HG03521 (cell line): ENCODE results near the gene KRTAP10-3.

Experiments used
- ATAC-seq: cut with Tn5 transposase; IDR thresholded peaks from one replicate; pipeline ENCODE4 v1.9.1; 2021; ENCODE audit warnings: mild to moderate bottlenecking, moderate library complexity; ENCODE audit not compliant: unreplicated experiment

The KRTAP10-3 gene

DNA sequence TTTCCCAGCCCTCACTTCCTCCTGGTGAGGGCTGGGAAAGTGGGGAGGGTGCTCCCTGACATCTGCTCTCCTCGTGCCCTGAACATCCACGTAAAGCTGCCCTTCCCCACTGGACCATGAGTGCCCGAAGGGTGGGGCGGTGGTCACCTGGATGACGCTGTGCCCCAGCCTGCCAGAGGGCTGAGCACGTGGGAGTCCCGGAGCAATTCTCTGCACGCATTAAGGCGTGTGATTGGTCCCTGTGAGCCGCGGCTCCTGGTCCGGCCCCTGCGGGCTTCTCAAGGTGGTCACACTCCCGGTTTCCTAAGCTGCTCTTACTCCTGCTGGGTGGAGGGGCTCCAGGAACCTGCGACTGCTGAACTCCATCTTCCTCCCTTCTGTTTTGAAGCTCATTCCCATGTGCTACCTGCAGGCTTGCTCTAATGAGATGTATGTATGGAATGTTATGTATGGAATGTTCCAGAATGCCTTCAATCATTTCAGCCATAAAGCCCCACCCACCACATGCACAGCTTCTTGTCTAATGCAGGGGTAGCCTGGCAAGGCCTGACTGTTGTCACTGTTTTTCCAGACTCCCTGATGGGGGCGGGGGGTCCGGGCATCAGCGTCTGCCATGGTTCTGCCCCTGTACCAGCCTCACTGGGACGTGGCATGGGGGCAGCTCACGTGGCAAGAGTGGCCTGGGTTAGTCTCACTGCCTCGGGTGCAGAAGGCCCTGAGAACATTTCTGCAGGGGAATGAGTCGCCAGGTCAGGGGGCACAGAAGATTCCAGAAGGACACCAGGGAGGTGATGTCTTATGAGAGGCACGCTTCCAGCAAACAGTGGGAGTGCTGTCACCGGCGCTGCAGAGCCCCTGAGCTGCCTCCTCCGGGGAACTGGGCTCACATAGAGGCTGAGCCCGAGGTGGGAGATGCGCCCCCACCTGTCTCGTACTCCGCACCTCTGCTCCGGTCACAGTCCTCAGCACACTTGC is 38.0 kb downstream of the KRTAP10-3 start:
- no peak for ATAC-seq

DNA sequence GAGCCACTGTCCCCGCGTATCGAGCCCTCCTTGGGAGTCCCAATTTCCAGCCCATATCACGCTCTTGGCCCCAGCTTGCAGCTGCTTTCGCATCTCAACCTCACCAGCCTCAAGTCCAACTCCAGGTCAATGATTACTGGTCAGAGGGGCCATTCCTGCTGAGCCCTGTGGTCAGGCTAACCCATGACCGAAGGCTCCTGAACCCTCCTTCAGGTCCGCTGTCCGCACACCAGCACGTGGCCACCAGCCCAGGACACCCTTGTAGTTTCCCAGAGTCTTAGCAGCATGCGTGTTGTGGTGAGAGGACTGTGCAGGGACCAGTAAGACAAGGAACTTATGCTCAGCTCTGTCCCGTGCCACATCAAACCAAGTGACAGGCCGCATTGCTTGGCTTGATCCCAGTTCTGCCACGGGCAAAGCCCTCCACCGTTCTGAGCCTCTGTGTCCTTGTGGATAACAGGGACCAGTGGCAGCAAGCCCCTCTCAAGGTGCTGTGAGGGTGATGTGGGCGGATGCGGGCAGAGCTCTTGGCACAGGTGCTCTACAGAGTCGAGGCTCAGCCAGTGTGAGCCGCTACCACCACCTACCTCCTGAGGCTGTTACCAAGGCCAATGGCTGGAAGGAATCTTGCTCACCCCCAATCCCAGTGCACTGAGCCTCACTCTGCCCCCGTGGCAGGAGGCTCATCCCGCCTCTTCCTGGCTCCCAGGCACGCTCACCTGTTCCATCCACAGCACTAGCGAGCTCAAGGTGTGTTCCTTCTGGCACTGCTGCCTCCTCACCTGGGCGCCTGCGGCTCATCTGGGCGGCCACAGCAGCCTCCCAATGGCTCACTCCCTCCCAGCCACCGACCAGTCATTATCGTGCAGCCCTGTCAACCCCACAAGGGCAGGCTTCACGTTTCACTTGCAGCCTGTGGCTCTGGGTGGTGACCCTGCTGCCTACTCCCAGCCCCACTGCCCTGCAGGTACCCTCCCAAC is 39.0 kb downstream of the KRTAP10-3 start:
- ATAC-seq = no peak

DNA sequence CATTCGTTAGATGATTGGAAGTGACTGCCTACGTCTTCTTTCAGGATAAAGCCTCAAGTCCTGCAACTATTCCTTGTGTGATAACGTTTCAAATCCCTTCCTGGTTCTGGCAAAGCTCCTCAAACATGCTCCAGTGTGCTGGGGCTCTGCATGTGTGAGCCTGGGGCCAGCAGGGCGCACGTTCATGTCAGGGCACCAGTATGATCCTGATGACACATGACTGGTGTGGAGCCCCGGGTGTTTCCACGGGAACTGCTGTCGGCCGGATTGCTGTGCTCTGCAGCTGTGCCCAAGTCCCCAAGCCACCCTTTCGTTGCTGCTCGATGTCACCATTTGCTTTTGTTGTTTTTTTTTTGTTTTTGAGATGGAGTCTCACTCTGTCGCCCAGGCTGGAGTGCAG is 39.9 kb downstream of the KRTAP10-3 start:
- ATAC-seq = no peak

DNA sequence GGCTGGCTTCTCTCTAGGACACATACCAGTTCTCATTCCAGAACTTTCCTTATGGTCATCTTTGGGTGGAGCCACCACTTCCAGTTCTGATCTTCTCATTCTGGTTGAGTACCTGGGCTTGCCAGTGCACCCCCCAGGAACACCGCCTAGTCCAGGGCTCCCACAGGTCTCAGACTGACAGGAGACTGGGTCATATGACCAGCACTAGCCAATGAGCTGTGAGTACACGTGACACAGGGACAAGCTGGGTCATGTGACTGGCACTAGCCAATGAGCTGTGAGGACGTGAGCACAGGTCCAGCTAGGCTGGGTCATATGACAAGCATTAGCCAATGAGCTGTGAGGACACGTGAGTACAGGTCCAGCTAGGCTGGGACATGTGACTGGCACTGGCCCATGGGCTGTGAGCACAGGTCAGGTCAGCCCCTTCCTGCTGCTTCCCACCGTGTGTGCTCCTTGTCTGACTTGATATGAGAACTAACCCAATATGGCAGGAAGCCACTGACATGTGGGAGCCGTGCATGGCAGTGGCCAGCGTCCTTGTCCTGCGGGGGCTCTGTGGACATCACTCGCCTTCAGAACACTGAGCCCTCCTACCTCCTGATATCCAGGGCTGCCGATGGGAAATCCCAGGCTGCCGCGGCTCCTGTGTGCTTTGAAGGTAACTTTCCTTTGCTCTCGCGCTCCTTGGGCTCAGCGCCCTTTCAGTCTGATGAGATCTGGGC is 41.3 kb downstream of the KRTAP10-3 start:
- ATAC-seq = no peak

DNA sequence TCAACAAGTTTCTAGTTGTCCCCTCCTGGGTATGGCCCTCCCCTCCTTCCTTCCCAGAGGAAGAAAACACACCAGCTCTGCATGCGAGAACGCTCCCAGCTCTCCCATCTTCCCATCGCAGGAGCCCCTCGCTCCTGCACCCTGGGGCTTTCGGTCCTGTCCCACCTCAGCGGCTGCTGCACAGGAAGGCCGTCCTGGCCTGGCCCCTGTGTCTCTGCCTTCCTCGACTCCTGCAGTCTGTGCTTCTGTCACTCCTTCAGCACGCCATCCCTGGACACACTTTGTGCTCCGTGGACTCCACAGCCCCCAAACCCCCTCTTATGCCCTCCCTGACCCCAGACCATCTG is 41.8 kb downstream of the KRTAP10-3 start:
- no peak for ATAC-seq

DNA sequence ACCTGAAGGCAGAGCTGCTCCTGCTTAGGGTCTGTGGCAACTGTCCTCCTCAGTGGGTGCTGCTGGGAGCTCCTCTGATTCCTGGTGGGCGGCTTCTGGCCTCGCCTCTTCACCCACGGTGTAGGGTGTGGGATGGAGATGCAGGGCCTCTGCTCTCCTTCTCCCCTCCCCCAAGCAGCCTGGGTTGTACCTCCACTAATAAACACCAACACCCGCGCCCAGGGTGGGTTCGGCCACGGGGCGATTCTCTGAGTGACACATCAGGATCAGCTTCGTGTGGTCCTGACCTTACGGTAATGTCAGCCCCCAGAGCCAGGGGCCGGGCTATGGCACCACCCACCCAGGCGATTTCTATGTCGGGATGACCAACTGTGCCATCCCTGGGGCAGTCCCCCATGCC is 42.3 kb downstream of the KRTAP10-3 start:
- no peak for ATAC-seq

DNA sequence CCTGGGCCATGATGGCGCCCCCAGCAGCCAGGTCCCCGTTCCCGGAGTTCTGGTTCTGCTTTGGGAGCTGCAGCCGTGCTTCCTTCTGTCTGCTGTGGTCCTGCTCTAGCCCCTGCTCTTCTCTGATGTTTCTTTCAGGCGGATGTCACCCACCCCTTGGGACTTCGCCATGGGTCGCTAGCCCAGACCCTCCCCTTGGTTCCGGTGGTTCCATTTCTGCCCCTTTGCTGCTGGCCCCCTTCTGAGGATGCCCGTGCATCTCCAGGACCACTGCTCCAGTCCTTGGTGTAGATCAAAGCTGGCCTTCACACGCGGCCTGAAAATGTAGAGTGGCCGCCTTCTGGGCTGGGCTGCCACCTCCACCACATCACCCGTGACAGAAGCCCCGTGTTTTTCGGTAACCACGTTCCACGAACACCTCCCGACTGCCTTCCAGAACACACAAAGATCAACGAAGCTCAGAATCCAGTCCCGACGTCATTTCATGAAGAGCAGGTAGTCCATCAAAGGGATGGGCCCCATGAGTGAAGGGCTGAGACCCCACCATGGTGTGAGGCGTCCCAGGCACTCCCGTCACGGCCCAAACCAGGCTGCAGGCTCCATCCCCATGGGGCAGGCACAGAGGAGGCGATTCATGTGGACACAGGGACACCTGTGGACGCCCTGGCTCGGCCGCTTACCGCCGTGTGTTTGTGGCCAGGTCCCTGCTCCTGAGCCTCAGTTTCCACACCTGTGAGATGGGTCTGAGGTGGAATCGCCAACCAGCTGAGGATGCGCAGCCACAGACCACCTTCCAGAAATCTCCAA is 43.0 kb downstream of the KRTAP10-3 start:
- ATAC-seq = no peak

DNA sequence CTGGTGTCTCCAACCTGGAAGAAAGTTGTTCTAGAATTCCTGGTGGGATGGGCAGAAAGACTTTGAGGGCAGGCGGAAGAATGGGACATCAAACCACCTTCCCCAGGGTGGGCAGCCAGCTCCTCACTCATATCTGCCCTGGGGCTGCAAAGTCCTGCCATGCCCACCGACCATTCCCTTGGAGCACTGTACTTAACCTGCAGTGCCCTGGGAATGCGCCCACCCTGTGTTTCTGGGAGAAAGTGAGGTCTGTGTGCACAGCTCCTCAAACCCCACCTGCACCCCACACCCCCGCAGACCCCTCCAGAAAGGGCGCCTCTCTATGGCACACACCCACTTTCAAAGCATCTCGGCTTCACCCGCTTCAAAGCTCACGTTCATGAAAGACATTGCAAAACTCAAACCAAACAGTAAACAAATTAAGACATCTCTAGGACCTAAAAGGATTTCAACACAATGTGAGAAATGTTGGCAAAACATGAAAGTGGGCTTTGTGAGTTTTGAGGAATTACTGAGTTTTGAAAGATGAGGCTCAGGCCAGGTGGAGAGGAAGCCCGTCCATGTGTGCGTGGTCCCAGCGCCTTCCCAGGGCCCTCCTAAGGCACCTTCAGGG is 43.7 kb downstream of the KRTAP10-3 start:
- ATAC-seq = no peak

DNA sequence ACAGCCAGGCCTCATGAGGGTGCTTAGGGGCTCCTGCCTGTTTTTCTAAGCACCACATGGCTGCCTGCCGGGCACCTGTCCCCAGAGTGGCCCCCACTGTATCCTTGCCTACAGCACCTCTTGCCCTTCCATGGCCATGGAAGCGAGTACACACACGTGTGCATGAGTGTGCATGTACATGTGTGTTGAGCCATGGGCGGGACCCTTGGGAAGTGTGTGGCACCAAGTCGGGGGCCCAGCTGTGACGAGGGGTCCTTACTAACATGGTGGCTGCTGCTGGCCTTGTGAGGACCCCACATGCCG is 44.4 kb downstream of the KRTAP10-3 start:
- no peak for ATAC-seq

DNA sequence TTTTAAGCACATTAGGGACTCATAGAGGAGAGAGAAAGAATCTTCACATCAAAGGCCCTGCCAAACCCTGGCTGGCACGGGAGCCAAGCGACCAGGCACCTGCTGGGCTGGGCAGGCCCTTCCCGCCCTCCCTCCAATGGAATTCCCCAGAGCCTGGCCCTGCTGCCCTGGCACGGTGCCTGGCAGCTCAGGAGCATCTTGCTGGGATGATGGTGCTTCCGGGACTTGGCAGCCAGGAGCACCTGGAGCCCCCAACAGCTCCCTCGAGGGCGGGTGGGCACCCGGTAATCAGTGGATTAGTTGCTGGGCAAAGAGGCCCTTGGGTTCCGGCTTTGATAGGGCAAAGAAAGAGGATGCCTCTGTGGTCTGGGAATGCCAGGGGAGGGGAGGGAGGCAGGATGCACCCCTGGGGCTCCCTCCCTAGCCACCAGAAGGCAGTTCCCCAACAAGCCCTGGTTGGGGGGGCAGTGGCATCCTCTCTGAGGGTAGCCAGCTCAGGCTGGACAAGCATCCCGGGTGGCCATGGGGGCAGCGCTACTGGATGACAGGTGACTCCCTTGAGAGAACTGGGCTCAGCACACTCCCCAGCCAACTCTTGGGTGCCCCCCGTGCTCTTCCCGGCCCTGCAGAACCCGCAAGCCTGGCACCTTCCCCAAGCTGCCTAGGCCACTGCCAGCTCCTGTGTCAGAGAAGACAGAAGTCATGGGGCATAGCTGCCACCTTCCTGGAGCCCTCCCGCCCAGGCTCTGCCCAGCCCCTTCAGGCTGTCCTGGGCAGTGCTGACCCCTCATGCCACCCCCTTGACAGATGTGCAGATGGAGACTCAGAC is 45.0 kb downstream of the KRTAP10-3 start:
- ATAC-seq = no peak

DNA sequence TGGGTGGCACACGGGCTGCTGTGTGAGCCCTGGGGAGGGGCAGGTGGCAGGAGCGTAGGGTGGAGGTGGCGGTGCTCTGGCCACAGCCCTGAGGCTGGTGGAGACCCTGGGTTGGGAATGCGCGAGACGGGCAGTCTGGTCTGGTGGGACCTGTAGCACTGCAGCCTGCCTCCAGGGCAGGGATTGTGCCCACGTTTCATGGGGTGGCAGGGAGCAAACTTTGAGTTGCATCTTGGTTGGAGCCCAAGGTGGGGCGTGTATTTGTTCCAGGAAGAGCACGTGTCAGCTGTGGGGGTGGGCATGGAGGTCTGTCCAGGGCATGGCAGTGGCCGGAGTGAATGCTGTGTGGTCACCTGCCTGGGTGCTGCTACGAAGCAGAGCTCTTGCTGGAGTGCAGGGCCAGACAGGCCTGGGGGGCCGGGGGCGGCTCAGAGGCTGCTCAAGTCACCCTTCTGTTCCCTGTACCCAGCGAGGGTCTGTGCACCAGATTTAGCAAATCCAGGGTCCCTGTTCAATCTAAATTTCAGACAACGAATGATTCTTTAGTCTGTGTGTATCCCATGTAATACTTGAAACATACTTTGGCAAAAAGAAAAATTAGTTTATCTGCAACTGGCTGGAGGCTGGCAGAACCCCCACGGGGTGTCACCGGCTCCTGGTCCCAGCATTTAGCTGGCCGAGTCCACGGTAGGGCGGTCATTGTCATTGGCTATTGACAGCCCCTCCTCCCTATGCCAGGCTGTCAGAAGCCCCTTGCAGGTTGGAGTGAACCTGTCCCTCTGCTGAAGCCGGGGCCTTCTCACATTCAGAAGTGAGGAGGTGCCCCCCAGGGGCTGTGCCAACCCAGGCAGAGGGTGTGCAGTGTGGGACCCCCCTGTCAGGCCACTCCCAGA is 45.9 kb downstream of the KRTAP10-3 start:
- no peak for ATAC-seq

DNA sequence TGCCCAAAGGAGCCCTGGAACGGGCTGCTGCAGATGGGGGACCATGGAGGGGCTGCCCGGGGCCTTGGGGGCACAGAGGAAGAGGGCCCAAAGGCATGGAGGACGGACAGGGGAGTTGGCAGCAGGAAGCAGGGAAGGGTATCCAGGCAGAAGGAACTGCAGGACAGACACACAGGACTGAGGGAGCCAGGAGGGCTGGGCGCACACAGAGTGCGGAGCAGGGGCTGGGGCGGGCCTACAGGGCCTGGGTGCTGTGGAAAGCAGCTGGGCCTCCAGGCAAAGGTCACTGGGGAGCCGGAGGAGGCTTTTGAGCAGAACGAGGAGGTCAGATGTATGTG is 46.7 kb downstream of the KRTAP10-3 start:
- ATAC-seq = no peak

DNA sequence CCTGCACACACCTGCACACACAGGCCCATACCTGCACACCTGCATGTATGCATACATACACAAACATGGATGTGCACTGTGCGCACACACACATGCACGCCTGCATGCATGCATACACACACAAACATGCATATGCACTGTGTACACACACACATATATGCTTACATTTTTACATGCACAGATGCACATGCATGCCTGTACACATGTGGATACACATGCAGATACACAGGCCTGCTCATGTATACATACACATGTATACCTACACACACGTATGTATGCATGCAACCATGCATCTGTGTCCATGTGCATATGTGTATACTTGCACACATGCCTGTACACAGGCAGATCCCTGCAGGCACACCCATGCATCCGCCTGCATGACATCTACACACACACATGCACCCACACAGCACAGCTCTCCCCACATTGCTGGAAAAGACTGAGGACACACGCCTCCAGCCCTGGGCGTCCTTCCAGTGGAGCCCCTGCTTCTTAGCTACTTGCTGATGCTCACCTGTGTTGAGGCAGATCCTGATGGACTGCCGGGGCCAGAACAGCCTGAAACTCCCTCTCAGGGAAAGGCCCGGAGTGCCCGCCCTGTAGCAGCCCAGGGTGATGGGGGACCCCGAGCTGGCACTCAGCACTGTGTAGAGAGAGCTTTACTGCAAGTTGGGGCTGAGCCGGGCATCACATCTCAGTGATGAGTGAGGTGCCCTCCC is 47.2 kb downstream of the KRTAP10-3 start:
- no peak for ATAC-seq

DNA sequence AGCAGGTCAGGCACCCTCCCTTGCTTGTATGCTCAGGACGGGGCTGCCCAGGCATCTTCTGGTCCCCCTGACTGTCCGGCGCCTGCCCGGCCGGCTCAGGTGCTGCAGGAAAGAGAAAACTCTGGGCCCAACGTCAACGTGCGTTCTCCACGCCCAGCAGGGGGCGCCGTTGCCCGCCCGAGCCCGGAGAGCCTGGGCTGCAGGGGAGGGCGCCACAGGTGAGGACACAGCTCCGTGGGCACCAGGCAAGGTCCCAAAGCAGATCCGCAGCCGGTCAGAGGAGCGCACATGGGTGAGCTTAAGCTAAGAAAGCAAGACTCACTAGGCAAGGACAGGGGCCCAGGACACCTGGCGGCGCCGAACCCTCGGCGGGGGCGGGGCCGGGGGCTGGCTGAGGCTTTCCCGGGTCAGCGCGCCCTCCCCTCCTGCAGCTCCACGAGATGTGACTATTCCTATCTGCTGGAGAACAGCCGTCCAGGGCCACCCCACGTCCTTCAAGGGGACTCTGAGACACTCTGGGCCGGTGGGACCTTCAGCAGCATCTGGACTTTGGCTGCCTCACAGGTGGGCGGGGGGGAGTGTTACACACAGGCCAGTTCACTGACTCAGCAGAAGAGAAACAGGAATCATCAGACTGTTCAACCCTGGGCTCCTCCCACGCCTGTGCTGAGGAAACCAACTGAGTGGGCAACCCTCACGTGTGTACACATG is 47.9 kb downstream of the KRTAP10-3 start:
- ATAC-seq = no peak

DNA sequence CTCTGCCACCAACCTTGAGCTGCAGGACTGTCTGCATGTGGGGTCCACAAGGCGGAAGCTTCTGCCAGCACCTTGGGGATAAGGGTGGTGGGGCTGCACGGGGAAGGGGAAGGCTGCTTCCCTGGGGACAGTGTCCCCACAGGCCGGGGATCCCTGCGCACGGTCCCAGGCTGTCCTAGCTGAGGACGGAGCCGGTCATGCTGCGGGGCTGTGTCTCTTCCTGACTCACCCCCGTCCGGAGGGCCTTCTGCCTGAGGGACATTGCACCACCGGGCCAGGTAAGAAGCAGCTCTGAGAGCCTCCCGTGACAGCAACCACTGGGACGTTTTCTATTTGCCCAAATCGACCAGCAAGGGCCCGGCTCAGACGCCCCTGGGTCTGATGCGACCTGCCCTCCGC is 48.5 kb downstream of the KRTAP10-3 start:
- no peak for ATAC-seq

DNA sequence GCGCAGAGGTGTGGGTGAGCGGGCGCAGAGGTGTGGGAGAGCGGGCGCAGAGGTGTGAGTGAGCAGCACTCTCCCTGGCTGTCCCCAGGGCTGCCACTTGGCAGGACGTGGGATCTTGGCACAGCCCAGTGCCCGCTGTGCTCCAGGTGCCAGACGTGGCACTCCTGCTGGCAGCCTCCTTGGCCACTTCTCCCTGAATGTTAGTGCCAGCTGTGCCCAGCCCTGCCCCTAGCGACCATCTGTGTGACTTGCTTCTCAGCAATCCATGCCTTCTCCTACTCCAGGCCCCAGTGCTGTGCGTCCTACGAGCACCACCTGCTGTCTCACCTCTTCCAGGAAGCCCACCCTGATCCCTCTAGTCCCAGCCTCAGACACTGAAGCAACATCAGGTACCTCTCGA is 49.1 kb downstream of the KRTAP10-3 start:
- no peak for ATAC-seq
